ENCODE measurements around the gene TIPRL.

Gene TIPRL

DNA sequence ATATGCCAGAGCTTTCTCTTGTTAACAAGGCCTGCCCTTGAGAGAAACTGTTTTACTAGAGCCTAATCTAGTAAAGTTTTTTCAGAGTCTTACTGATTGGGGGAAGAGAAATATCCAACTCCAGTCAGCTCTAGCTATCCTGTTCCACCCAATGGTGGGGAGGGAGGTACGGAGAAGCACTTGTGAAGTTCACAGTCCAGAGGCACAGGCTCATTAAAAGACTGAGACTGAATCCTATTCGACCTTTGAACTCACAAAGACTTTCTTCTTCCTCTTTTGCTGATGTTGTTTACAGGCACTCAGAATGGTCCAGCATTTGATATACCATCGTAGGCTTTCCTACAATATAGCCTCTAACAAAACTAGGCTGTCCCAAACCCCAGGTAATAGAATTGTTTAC lies 31.6 kb downstream of the TIPRL start:
- no peak for DNase-seq (ENCODE audit: low read depth in 2 of 2)
- TF ChIP-seq, protein P1, sequence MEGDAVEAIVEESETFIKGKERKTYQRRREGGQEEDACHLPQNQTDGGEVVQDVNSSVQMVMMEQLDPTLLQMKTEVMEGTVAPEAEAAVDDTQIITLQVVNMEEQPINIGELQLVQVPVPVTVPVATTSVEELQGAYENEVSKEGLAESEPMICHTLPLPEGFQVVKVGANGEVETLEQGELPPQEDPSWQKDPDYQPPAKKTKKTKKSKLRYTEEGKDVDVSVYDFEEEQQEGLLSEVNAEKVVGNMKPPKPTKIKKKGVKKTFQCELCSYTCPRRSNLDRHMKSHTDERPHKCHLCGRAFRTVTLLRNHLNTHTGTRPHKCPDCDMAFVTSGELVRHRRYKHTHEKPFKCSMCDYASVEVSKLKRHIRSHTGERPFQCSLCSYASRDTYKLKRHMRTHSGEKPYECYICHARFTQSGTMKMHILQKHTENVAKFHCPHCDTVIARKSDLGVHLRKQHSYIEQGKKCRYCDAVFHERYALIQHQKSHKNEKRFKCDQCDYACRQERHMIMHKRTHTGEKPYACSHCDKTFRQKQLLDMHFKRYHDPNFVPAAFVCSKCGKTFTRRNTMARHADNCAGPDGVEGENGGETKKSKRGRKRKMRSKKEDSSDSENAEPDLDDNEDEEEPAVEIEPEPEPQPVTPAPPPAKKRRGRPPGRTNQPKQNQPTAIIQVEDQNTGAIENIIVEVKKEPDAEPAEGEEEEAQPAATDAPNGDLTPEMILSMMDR (IDR thresholded peaks at IDR 0.05; ENCODE audit: low read depth, low read length): no peak
- H3K4me3 ChIP-seq (replicated peaks in 1 of 2; ENCODE audit: low read depth in 2 of 2, low read length in 2 of 2): no peak overlapping the region

DNA sequence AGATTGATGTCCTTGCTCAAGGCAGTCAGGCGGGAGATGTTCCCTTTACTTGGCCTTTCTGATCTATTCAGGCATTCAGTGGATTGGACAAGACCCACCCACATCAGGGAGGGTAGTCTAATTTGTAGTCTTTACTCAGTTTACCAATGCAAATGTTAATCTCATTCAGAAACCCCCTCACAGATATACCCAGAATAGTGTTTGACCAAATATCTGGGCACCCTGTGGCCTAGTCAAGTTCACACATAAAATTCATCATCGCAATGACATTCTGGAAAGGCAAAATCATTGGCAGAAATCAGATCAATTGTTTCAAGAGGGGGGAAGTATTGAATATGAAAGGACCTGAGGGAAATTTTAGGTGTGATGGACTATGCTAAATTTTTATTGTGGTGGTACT lies 34.6 kb downstream of the TIPRL start:
- no peak overlapping the region for H3K4me3 ChIP-seq (replicated peaks in 1 of 2; ENCODE audit: low read depth in 2 of 2, low read length in 2 of 2)
- TF ChIP-seq, protein P1 (IDR thresholded peaks at IDR 0.05; ENCODE audit: low read depth, low read length): no peak
- no peak for DNase-seq (ENCODE audit: low read depth in 2 of 2)

DNA sequence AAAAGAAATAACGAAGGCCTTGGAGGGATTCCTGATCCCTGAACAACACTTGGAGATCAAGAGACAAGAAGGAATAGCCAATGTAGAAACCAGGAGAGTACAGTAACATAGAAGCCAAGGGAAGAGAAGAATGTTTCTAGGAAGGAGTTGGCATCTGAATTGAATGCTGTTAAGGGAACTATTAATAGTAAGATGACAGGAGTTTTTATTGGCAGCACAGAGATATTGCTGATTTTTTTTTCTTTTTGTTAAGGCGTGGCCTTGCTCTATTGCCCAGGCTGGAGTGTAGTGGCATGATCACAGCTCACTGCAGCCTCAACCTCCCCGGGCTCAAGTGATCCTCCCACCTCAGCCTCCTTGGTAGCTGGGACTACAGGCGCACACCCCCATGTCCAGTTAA lies 37.4 kb downstream of the TIPRL start:
- H3K4me3 ChIP-seq (replicated peaks in 1 of 2; ENCODE audit: low read depth in 2 of 2, low read length in 2 of 2): no peak overlapping the region
- TF ChIP-seq, protein P1 (IDR thresholded peaks at IDR 0.05; ENCODE audit: low read depth, low read length): no peak
- no peak for DNase-seq (ENCODE audit: low read depth in 2 of 2)

DNA sequence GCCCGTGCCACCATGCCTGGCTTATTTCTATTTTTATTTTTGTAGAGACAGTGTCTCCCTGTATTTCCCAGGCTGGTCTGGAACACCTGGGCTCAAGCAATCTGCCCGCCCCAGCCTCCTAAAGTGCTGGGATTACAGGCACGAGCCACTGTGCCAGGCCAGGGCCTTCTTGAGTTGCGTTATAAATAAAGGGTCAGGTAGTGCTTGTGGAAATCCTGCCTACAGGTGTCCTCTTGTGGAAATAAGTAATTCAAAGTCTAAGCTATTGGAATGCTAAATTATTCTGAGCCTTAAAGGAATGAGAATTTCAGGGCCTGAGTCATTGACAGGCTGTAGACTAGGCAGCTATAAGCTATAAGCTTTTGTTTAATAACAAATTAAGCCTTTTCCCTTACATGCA lies 38.9 kb downstream of the TIPRL start:
- TF ChIP-seq, protein P1 (IDR thresholded peaks at IDR 0.05; ENCODE audit: low read depth, low read length): no peak

DNA sequence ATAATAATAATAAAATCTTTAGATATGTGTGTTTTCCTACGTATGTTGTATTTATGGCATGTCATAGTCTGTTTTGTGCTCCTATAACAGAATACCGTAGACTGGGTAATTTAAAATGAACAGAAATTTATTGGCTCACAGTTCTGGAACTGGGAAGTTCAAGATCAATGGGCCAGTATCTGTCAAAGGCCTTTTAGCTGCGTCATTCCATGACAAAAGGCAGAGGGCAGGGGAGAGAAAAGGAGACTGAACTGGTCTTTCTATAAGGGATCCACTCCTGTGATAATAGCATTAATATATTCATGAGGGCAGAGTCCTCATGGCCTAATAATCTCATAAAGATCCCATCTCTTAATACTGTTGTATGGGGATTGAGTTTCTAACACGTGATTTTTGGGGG lies 39.9 kb downstream of the TIPRL start:
- TF ChIP-seq, protein P1 (IDR thresholded peaks at IDR 0.05; ENCODE audit: low read depth, low read length): no peak
- no peak overlapping the region for H3K4me3 ChIP-seq (replicated peaks in 1 of 2; ENCODE audit: low read depth in 2 of 2, low read length in 2 of 2)
- no peak for DNase-seq (ENCODE audit: low read depth in 2 of 2)

More for the DNA sequence above, 38.9 kb downstream of the TIPRL start:
- DNase-seq (ENCODE audit: low read depth in 2 of 2): no peak
- H3K4me3 ChIP-seq (replicated peaks in 1 of 2; ENCODE audit: low read depth in 2 of 2, low read length in 2 of 2): no peak overlapping the region

DNA sequence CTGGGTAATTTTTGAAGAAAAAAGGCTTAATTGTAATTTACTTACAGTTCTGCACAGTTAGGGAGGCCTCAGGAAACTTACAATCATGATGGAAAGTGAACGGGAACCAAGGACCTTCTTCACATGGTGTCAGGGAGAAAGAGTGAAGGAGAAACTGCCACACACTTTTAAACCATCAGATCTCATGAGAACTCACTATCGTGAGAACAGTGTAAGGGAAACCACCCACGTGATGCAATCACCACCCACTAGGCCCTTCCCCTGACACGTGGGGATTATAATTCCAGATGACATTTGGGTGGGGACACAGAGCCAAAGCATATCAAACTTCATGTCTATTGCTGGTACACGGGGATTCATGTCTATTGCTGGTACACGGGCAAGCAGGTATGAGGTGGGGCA lies 41.7 kb downstream of the TIPRL start:
- TF ChIP-seq, protein P1 (IDR thresholded peaks at IDR 0.05; ENCODE audit: low read depth, low read length): no peak
- DNase-seq (ENCODE audit: low read depth in 2 of 2): no peak
- H3K4me3 ChIP-seq (replicated peaks in 1 of 2; ENCODE audit: low read depth in 2 of 2, low read length in 2 of 2): no peak overlapping the region

DNA sequence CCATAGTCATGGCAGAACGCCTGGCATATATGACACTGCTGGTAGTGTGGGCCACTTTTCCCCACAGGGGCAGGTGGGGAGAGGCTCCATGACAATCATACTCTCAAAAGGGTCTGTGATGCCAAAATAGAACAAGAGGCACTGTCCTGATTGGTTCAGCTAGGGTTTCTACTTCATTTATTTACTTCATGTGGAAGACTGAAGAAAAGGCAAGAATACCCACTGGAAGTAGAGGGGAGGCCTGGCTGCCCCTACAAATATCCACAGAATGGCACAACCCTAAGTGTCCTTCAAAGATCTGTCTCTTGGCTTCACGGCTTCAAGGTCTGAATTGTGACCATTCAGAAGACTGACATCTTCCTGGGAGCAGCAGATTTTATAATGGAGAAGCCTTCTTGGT lies 42.5 kb downstream of the TIPRL start:
- no peak for DNase-seq (ENCODE audit: low read depth in 2 of 2)
- TF ChIP-seq, protein P1 (IDR thresholded peaks at IDR 0.05; ENCODE audit: low read depth, low read length): no peak
- no peak overlapping the region for H3K4me3 ChIP-seq (replicated peaks in 1 of 2; ENCODE audit: low read depth in 2 of 2, low read length in 2 of 2)
